ENCODE data around the gene TRIM58. TPM values are rescaled to one million over a fixed set of nuclear protein-coding genes. Genes with fewer than 3 reads are reported as not detected.

The TRIM58 gene
- total RNA-seq, 1 experiment from 2014 or later, result not detected

DNA sequence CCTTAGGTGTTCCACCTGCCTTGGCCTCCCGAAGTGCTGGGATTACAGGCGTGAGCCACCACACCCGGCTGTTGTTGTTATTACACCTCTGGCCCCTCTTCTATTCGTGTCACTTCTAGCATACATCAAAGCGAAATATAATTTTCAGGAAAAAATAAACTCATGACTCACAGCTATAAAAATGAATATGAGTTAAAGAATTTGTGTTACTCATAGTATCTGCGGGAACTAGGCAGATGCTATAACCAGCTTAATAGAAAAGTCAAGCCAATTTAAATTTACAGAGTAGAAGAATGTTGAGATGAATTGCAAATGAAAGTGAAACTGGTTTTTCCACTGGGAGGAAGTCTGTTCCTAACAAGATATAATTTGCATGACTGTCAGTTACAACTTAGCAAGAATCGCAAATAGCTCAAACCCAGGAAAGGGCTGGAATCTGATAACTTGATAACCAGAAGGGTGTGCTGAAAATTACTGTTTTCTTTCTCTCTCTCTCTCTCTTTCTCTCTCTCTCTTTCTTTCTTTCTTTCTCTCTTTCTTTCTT lies 49.6 kb downstream of the TRIM58 start:
- no peak for DNase-seq (ENCODE audit: low read depth, low spot score)
- ChIA-PET CTCF (no interaction called here), POLR2A (no interaction called here), RAD21 (ENCODE audit: low non-redundant PET in 1 of 2, low total read pairs in 2 of 2, uncharacterized antibody in 2 of 2, unreplicated experiment in 2 of 2) (no interaction called here)
- peak; percentile 38; the same call in 1 of the 2 replicates for ATAC-seq
- no peaks in the 10 kb centered on the region for H3K9me2 ChIP-seq (ENCODE audit: insufficient read depth)
- no peak for TF ChIP-seq POLR2AphosphoS5 (IDR thresholded peaks at IDR 0.05; ENCODE audit: low read depth, low read length)
- no peak for TF ChIP-seq EGR1 (IDR thresholded peaks at IDR 0.05; ENCODE audit: low read depth)
- no peak for TF ChIP-seq JUND (IDR thresholded peaks at IDR 0.05)
- H3K9ac ChIP-seq (ENCODE audit: low read length), result no peak overlapping the region
- no peaks in the 10 kb centered on the region for H3K79me2 ChIP-seq (ENCODE audit: insufficient read depth, low read length)
- intact Hi-C loops (cut with micrococcal nuclease), result no loop called here
- no peak overlapping the region for H3K27ac ChIP-seq (ENCODE audit: low read depth, low read length)
- peaks cover 4 to 8% of the 10 kb centered on the region in 2 experiments; a peak in 2 of 4 replicates for H3K9me3 ChIP-seq (ENCODE audit: control insufficient read depth in 1 of 2, insufficient read depth in 1 of 2, low read depth in 1 of 2, low read length in 2 of 2)
- no peaks in the 10 kb centered on the region for H4K20me1 ChIP-seq (ENCODE audit: insufficient read depth)
- BruUV-seq (replicated peaks), result no TSS peak
- no peak overlapping the region for H3K4me2 ChIP-seq (ENCODE audit: low read length)
- H3K27me3 ChIP-seq (ENCODE audit: insufficient read depth, low read length), result no peaks in the 10 kb centered on the region
- H3K36me3 ChIP-seq (ENCODE audit: control insufficient read depth in 1 of 2, insufficient read depth in 2 of 2, low read length in 2 of 2), result no peaks in the 10 kb centered on the region
- H3K4me3 ChIP-seq (replicated peaks in 1 of 2; ENCODE audit: low read depth in 1 of 2, low read length in 2 of 2), result no peak overlapping the region
- no peak overlapping the region for H2AFZ ChIP-seq (ENCODE audit: low read depth, low read length, poor library complexity, severe bottlenecking)
- H3K4me1 ChIP-seq (ENCODE audit: control insufficient read depth in 1 of 2, insufficient read depth in 2 of 2, low read length in 2 of 2), result no peaks in the 10 kb centered on the region

DNA sequence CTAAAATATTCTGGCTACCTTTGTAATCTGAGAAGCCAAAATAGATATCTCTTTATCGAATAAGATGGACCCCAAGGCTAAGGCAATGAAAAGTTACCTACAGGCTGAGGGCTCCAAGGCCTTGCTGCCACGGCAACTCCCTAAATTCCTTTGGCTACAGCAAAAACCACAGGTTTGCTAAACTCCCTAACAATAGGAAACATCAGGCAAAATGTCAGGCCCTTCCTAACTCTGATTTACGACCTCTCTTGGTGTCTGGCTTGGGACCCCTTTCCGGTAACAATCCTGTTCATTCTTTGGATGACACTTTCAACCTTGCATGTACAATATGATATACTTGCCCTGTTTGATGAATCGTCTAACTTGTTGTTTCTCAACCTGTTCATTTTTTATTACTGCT lies 51.8 kb downstream of the TRIM58 start:
- no peaks in the 10 kb centered on the region for H3K27me3 ChIP-seq (ENCODE audit: insufficient read depth, low read length)
- BruUV-seq (replicated peaks), result no TSS peak
- DNase-seq (ENCODE audit: low read depth, low spot score), result no peak
- POLR2A ChIA-PET, result no interaction called here
- H3K4me2 ChIP-seq (ENCODE audit: low read length), result no peak overlapping the region
- peaks cover 8% of the 10 kb centered on the region in 2 experiments; a peak in 2 of 4 replicates for H3K9me3 ChIP-seq (ENCODE audit: control insufficient read depth in 1 of 2, insufficient read depth in 1 of 2, low read depth in 1 of 2, low read length in 2 of 2)
- no peak for TF ChIP-seq ELF1 (IDR thresholded peaks at IDR 0.05; ENCODE audit: borderline replicate concordance, low read depth)
- no peak for TF ChIP-seq TCF7L2 (IDR thresholded peaks at IDR 0.05; ENCODE audit: borderline replicate concordance, extremely low read depth, insufficient read depth, insufficient read length)
- TF ChIP-seq YY1 (IDR thresholded peaks at IDR 0.05; ENCODE audit: extremely low read depth, insufficient replicate concordance, low read depth, low read length), result no peak
- no peak for TF ChIP-seq ZNF274 (IDR thresholded peaks at IDR 0.05; ENCODE audit: low read depth, low read length)
- CTCF ChIA-PET, result no interaction called here
- H4K20me1 ChIP-seq (ENCODE audit: insufficient read depth), result no peaks in the 10 kb centered on the region
- H3K36me3 ChIP-seq (ENCODE audit: control insufficient read depth in 1 of 2, insufficient read depth in 2 of 2, low read length in 2 of 2), result no peaks in the 10 kb centered on the region
- no peaks in the 10 kb centered on the region for H3K9me2 ChIP-seq (ENCODE audit: insufficient read depth)
- H3K4me3 ChIP-seq (replicated peaks in 1 of 2; ENCODE audit: low read depth in 1 of 2, low read length in 2 of 2), result no peak overlapping the region
- no peaks in the 10 kb centered on the region for H3K79me2 ChIP-seq (ENCODE audit: insufficient read depth, low read length)
- H3K27ac ChIP-seq (ENCODE audit: low read depth, low read length), result no peak overlapping the region
- intact Hi-C loops (cut with micrococcal nuclease), result no loop called here
- no peaks in the 10 kb centered on the region for H3K4me1 ChIP-seq (ENCODE audit: control insufficient read depth in 1 of 2, insufficient read depth in 2 of 2, low read length in 2 of 2)
- ATAC-seq, result no peak
- RAD21 ChIA-PET (ENCODE audit: low non-redundant PET in 1 of 2, low total read pairs in 2 of 2, uncharacterized antibody in 2 of 2, unreplicated experiment in 2 of 2), result no interaction called here
- H3K9ac ChIP-seq (ENCODE audit: low read length), result no peak overlapping the region
- H2AFZ ChIP-seq (ENCODE audit: low read depth, low read length, poor library complexity, severe bottlenecking), result no peak overlapping the region

Measured in HCT116 (cell line).